BJ (cell line): ENCODE measurements around the gene RPL35. TPM values are rescaled to one million over a fixed set of nuclear protein-coding genes. Genes with fewer than 3 reads are reported as not detected.

Source experiments
- CTCF ChIA-PET: fragments of 350-600 bp; formaldehyde crosslinking; extraction: SDS; loops from one replicate; lab custom pipeline; 2021; ENCODE audit warnings: antibody characterized with exemption, inconsistent platforms; lab: Yijun Ruan, JAX
- POLR2A ChIA-PET: fragments of 300-600 bp; sonication (Branson Sonifier 250); formaldehyde crosslinking; extraction: SDS; loops from one replicate; lab custom pipeline; 2021; ENCODE audit warnings: antibody characterized with exemption; lab: Charles Lee
- DNase-seq: peaks from one replicate; pipeline ENCODE4 v3.0.0-alpha.2; 2011; ENCODE audit warnings: low read depth
- H3K27me3 ChIP-seq: 2 replicates; pipeline ENCODE4 v1.6.0; 2011; ENCODE audit warnings: low read length; ENCODE audit not compliant: control insufficient read depth, insufficient read depth
- H3K36me3 ChIP-seq: 2 replicates; pipeline ENCODE4 v1.5.1; 2011; ENCODE audit warnings: low read length; ENCODE audit not compliant: control insufficient read depth, insufficient read depth
- H3K4me3 ChIP-seq: 2 replicates; pipeline ENCODE4 v1.5.1; 2011; ENCODE audit warnings: low read depth, mild to moderate bottlenecking, control low read depth, low read length
- polyA plus RNA-seq: library from polyadenylated mRNA; depleted of rRNA; stranded (reverse); fragments of >200 nt; gene quantifications from 2 replicates; pipeline ENCODE4 v1.2.3, GENCODE V29; 2011
- TF ChIP-seq, protein P1 (sequence below): IDR thresholded peaks from 2 replicates; pipeline ENCODE4 v1.5.1; 2011; ENCODE audit warnings: low read depth, mild to moderate bottlenecking, control low read depth, inconsistent platforms, low read length, moderate library complexity; ENCODE audit not compliant: insufficient read depth

The RPL35 gene
- polyA plus RNA-seq, 1 experiment, result 3,181 TPM

DNA sequence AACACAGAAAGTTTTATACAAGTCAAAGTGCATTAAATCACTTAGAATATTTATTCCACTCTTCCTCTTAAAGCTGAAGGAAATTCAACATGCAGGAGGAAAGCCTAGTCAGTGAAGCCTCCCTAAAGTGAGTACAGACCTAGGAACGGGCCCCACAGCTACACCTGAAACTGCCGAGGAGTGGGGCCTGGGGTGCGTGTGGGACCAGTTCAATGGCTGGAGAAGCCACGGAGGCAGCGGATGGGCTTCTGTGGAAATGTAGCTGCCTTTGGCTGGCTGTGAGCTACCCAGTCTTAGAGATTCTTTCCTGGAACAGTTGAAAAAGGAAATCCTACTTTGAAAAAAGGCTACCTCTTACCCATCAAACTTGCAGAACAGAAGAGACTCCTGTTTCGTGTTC, 16.8 kb upstream of the RPL35 start:
- no peak for DNase-seq
- ChIA-PET CTCF (interaction anchor here (1.2 to 3.1 kb wide), 3 partner anchors 15 to 107 kb away, joined by 6 to 14 read pairs (median 11); partner anchors contain the start of genes NR6A1 and WDR38), POLR2A (no interaction called here)
- Histone ChIP-seq H3K4me3 (no peak overlapping the region), H3K36me3 (peaks cover 26% of the 10 kb centered on the region), H3K27me3 (no peaks in the 10 kb centered on the region)
- TF ChIP-seq, protein P1, sequence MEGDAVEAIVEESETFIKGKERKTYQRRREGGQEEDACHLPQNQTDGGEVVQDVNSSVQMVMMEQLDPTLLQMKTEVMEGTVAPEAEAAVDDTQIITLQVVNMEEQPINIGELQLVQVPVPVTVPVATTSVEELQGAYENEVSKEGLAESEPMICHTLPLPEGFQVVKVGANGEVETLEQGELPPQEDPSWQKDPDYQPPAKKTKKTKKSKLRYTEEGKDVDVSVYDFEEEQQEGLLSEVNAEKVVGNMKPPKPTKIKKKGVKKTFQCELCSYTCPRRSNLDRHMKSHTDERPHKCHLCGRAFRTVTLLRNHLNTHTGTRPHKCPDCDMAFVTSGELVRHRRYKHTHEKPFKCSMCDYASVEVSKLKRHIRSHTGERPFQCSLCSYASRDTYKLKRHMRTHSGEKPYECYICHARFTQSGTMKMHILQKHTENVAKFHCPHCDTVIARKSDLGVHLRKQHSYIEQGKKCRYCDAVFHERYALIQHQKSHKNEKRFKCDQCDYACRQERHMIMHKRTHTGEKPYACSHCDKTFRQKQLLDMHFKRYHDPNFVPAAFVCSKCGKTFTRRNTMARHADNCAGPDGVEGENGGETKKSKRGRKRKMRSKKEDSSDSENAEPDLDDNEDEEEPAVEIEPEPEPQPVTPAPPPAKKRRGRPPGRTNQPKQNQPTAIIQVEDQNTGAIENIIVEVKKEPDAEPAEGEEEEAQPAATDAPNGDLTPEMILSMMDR, result no peak

DNA sequence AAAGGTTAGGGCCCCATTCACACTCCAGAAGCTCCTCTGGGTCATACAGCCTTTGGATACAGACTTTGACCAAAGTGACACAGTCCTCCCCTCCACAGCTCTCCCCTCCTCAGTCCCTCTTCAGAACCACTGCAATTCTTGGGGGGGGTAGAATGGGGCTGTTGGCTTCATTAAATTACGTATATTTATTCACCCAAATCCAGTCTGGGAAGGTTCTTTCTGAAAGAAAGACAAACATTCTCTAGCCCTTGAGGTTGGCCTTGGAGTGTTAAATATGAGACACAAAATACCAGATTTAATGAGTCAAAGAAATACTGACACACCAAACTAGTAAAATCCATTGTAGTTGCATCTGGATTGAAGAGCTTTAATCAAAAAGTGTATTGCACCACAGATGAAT, 16.3 kb upstream of the RPL35 start:
- H3K36me3 ChIP-seq, result peaks cover 26% of the 10 kb centered on the region

GRCh38 chr9:124877021-124877782, 15.4 kb upstream of the RPL35 start:
- no peak for DNase-seq
- Histone ChIP-seq H3K27me3 (no peaks in the 10 kb centered on the region), H3K36me3 (peaks cover 24% of the 10 kb centered on the region), H3K4me3 (no peak overlapping the region)
- TF ChIP-seq, protein P1, result no peak
- CTCF ChIA-PET, result interaction anchor here (0.6 to 3.1 kb wide), 7 partner anchors 17 to 223 kb away, joined by 3 to 14 read pairs (median 4); partner anchors contain the start of genes NR6A1 and WDR38
- POLR2A ChIA-PET, result no interaction called here

More for the DNA sequence above, 16.3 kb upstream of the RPL35 start:
- CTCF ChIA-PET, result interaction anchor here (0.6 to 3.1 kb wide), 5 partner anchors 16 to 224 kb away, joined by 3 to 14 read pairs (median 6); partner anchors contain the start of genes NR6A1 and WDR38
- DNase-seq, result no peak
- Histone ChIP-seq H3K4me3 (no peak overlapping the region), H3K27me3 (no peaks in the 10 kb centered on the region)
- POLR2A ChIA-PET, result no interaction called here
- TF ChIP-seq, protein P1, result no peak

DNA sequence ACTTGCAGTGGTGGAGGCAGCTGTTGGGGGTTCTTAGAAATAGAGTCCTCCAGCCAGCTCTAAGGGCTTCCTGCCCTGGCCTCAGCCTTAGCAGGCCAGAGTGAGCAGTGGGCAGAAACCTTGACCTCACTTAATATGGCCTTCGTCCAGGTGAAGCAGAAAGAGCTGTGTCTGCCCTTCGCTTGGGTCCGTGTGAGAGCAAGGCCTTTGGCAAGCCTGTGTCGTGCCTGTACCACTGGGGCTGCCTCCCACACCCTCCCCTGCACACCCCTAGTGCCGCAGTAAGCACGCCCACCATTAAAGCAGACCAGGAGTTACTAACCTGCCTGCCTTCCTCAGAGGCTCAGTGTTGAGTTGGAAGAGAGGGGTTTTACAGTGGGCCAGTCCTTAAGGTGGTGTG, 13.7 kb upstream of the RPL35 start:
- H3K36me3 ChIP-seq, result peaks cover 22% of the 10 kb centered on the region
- no peak overlapping the region for H3K4me3 ChIP-seq
- DNase-seq, result no peak
- CTCF ChIA-PET, result interaction anchor here (1.5 kb wide), 1 partner anchor 23 kb away, joined by 4 read pairs; no protein-coding TSS in a partner anchor
- no peaks in the 10 kb centered on the region for H3K27me3 ChIP-seq
- POLR2A ChIA-PET, result no interaction called here
- TF ChIP-seq, protein P1, result no peak

GRCh38 chr9:124873664-124874063, 11.9 kb upstream of the RPL35 start:
- TF ChIP-seq, protein P1, result no peak
- CTCF ChIA-PET, result interaction anchor here (1.0 kb wide), 1 partner anchor 502 kb away, joined by 3 read pairs; no protein-coding TSS in a partner anchor

More at GRCh38 chr9:124873664-124874063, 11.9 kb upstream of the RPL35 start:
- POLR2A ChIA-PET, result no interaction called here
- DNase-seq, result no peak
- peaks cover 19% of the 10 kb centered on the region for H3K36me3 ChIP-seq
- H3K27me3 ChIP-seq, result no peaks in the 10 kb centered on the region
- no peak overlapping the region for H3K4me3 ChIP-seq
